ENCODE measurements around the gene CAP1. TPM values are rescaled to one million over a fixed set of nuclear protein-coding genes. Genes with fewer than 3 reads are reported as not detected.

The CAP1 gene, protein sequence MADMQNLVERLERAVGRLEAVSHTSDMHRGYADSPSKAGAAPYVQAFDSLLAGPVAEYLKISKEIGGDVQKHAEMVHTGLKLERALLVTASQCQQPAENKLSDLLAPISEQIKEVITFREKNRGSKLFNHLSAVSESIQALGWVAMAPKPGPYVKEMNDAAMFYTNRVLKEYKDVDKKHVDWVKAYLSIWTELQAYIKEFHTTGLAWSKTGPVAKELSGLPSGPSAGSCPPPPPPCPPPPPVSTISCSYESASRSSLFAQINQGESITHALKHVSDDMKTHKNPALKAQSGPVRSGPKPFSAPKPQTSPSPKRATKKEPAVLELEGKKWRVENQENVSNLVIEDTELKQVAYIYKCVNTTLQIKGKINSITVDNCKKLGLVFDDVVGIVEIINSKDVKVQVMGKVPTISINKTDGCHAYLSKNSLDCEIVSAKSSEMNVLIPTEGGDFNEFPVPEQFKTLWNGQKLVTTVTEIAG
- 100 to 1,000 TPM in 3 of 4 donors, 10 to 100 TPM in 1; 81.0 to 290 (median 238) TPM for total RNA-seq

DNA sequence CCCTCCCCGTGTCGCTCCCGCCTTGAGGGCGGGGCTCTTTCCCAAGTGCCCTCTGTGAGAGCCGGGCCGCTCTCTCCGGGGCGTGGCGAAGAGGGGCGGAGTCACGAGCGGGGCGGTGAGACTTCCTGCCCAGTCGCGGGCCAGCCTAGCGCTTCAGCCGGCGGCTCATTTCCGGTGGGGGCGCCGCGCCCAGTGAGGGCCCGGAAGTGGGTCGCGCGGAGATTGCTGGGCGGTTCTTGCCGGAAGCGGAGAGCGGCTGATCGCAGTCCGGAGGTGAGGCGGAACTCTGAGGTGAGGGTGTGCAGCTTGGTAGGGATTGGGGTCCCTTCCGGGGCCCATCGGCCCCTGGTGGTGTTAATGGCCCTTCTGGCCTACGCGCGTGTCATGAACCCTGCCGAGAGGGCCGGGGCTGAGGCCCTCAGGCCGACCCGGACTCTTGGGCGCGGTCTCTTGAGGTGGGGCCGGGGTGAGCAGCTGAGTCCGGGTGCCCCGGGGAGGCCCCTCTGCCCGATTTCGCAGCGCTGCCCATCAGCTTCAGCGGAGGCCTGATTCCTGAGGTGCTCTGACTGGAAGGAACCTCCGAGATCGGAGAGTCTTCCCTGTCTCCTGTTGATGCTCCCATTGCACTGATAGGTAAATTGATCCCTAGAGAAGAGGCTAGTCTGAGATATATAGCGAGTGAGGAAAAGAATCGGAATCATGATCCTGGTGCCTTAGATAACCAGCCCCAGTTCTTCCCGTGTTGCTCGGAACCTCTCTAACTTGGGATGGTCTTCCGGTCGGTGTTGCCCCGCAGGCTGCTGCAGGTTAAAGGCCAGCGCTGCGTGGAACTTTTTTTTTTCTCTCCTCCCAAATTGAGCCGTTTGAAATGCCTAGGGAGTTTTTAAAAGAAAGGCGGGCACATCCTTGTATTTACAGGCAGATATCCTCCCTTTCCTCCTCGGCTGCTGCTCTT is at the start of gene CAP1:
TSS of gene CAP1 (plus strand) at position 219 of the 955 bp plus-strand sequence. CDS start 18,618 bp downstream, outside the sequence.
- Histone ChIP-seq H3K4me3 (peak within 1 kb of the TSS; percentile 58 to 92 (median 84)), H3K27me3 (no peaks in the 10 kb centered on the region), H3K4me1 (peaks cover 22 to 82% (median 59%) of the 10 kb centered on the region in 4 donors), H3K27ac (peak within 1 kb of the TSS; percentile 99 to 100 (median 99)), H3K36me3 (no peaks in the 10 kb centered on the region), H3K9me3 (no peaks in the 10 kb centered on the region)
- intact Hi-C loops (cut with DNase I; ENCODE audit: low total_unique reads): no loop called here
- TF ChIP-seq POLR2A (IDR thresholded peaks at IDR 0.05) (peak; percentile 80), POLR2AphosphoS5 (IDR thresholded peaks at IDR 0.05) (peak; percentile 81 to 91 (median 85)), CTCF (IDR thresholded peaks at IDR 0.05) (no peak), EP300 (IDR thresholded peaks at IDR 0.05; ENCODE audit: low read depth) (no peak)
- 0% methylated on average over 3 to 31 of the region's 65 CpGs for WGBS, 2 donors (ENCODE audit: low coverage in 1 of 2)
- DNase-seq: peak; percentile 100
- in situ Hi-C loops (cut with MboI; ENCODE audit: low pct_ligation_motif_present in 1 of 4, low pct_unique_long_range_greater_than_20kb in 1 of 4, low sequenced_read_pairs in 3 of 4): no loop called here

DNA sequence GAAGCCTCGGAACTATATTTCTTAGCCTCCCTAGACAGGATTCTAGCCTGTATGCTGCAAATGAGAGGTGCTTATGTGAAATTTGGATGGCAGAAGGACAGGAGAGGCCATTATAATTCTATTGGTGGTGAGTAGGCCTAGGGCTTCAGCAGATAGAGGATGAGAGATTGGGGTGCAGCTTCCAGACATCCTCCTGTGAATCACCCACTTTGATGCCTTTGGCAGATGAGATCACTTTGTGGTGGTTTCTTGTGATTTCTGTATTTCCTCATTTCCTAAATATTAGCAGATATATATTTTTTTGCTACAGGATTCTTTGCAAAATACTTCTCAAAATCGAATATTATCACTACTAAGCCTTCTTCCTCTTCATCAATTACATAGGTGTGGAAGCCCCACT is 48.3 kb upstream of the CAP1 start:
- in situ Hi-C loops (cut with MboI; ENCODE audit: low pct_ligation_motif_present in 1 of 4, low pct_unique_long_range_greater_than_20kb in 1 of 4, low sequenced_read_pairs in 3 of 4) (no loop called here), intact Hi-C loops (cut with DNase I; ENCODE audit: low total_unique reads) (no loop called here)
- no peak overlapping the region for H3K27ac ChIP-seq
- H3K9me3 ChIP-seq: no peaks in the 10 kb centered on the region
- no peak overlapping the region for H3K4me3 ChIP-seq
- no peaks in the 10 kb centered on the region for H3K27me3 ChIP-seq
- no peak for DNase-seq
- no peaks in the 10 kb centered on the region for H3K36me3 ChIP-seq
- TF ChIP-seq CTCF (IDR thresholded peaks at IDR 0.05) (no peak), POLR2AphosphoS5 (IDR thresholded peaks at IDR 0.05) (no peak), POLR2A (IDR thresholded peaks at IDR 0.05) (no peak), EP300 (IDR thresholded peaks at IDR 0.05; ENCODE audit: low read depth) (no peak)
- H3K4me1 ChIP-seq: no peaks in the 10 kb centered on the region
- 77 to 85% methylated on average over 2 of the region's 2 CpGs for WGBS, 2 donors (ENCODE audit: low coverage in 1 of 2)

- Histone ChIP-seq H3K4me1 (no peaks in the 10 kb centered on the region), H3K27ac (no peak overlapping the region), H3K36me3 (no peaks in the 10 kb centered on the region), H3K4me3 (no peak overlapping the region), H3K9me3 (no peaks in the 10 kb centered on the region), H3K27me3 (no peaks in the 10 kb centered on the region)
- intact Hi-C loops (cut with DNase I; ENCODE audit: low total_unique reads) (no loop called here), in situ Hi-C loops (cut with MboI; ENCODE audit: low pct_ligation_motif_present in 1 of 4, low pct_unique_long_range_greater_than_20kb in 1 of 4, low sequenced_read_pairs in 3 of 4) (no loop called here)
- DNase-seq: no peak
- WGBS, 2 donors (ENCODE audit: low coverage in 1 of 2): 94% methylated on average over 5 of the region's 5 CpGs; no CpG with 5 or more reads in 1 of the 2 donors
- TF ChIP-seq POLR2AphosphoS5 (IDR thresholded peaks at IDR 0.05) (no peak), CTCF (IDR thresholded peaks at IDR 0.05) (no peak), EP300 (IDR thresholded peaks at IDR 0.05; ENCODE audit: low read depth) (no peak), POLR2A (IDR thresholded peaks at IDR 0.05) (no peak)
Observed at GRCh38 chr1:39992888-39993287, 47.6 kb upstream of the CAP1 start.

DNA sequence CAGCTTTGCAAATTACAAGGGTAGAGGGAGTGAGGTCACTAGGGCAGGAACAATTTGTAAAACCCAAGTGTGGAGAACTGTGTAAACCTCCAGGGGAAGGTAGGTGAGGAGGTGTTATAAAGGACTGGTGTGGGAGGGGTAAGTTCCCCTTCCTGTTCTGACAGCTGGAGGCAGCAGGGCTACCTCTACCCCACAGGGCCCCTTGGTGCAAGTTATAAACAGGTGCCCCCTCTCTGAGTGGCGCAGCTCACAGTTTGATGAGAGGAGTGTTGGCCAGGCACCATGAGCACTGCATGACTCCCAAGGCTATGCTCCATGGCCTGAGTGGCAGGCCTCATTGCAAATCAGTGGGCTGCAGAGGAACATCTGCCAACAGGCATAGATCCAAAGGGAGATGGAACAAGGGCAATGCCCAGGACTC is 44.5 kb upstream of the CAP1 start:
- DNase-seq: peak; percentile 13

More for the DNA sequence above, 44.5 kb upstream of the CAP1 start:
- TF ChIP-seq POLR2A (IDR thresholded peaks at IDR 0.05) (no peak), EP300 (IDR thresholded peaks at IDR 0.05; ENCODE audit: low read depth) (no peak), CTCF (IDR thresholded peaks at IDR 0.05) (no peak), POLR2AphosphoS5 (IDR thresholded peaks at IDR 0.05) (no peak)
- no peaks in the 10 kb centered on the region for H3K36me3 ChIP-seq
- H3K4me1 ChIP-seq: no peaks in the 10 kb centered on the region
- H3K27me3 ChIP-seq: no peaks in the 10 kb centered on the region
- in situ Hi-C loops (cut with MboI; ENCODE audit: low pct_ligation_motif_present in 1 of 4, low pct_unique_long_range_greater_than_20kb in 1 of 4, low sequenced_read_pairs in 3 of 4): no loop called here
- 89% methylated on average over 1 of the region's 1 CpG; no CpG with 5 or more reads in 1 of the 2 donors for WGBS, 2 donors (ENCODE audit: low coverage in 1 of 2)
- H3K9me3 ChIP-seq: no peaks in the 10 kb centered on the region
- H3K27ac ChIP-seq: no peak overlapping the region
- H3K4me3 ChIP-seq: no peak overlapping the region
- intact Hi-C loops (cut with DNase I; ENCODE audit: low total_unique reads): no loop called here

Data from transverse colon (tissue), 4 donors.